HepG2 (cell line): ENCODE measurements around the gene KMT2B. TPM values are rescaled to one million over a fixed set of nuclear protein-coding genes. Genes with fewer than 3 reads are reported as not detected.

ENCODE experiments used
- ARNT2 ChIP-seq: sonication (generic); formaldehyde crosslinking; IDR thresholded peaks from 2 replicates; pipeline ENCODE4 v1.8.0; 2022; ENCODE audit warnings: mild to moderate bottlenecking, low read depth, missing genetic modification reagents, moderate library complexity
- JUND ChIP-seq: sonication (generic); formaldehyde crosslinking; IDR thresholded peaks from 2 replicates; pipeline ENCODE4 v1.8.0; 2022; ENCODE audit warnings: mild to moderate bottlenecking, missing genetic modification reagents
- PBX2 ChIP-seq: IDR thresholded peaks from 2 replicates; pipeline ENCODE4 v1.6.1; 2016; ENCODE audit warnings: control low read depth
- SNAPC4 ChIP-seq: sonication (generic); formaldehyde crosslinking; IDR thresholded peaks from 2 replicates; pipeline ENCODE4 v1.4.0; 2020; ENCODE audit warnings: mild to moderate bottlenecking, missing genetic modification reagents
- SP1 ChIP-seq, 2 experiments: fragments of 450-650 bp in 1 of 2; sonication (generic) in 1 of 2; formaldehyde crosslinking in 1 of 2; IDR thresholded peaks; 2 replicates each; pipeline versions ENCODE4 v1.4.0 to v1.6.1; 2016 to 2020; ENCODE audit warnings: missing genetic modification reagents in 1 of 2
- SP140L ChIP-seq: sonication (generic); formaldehyde crosslinking; IDR thresholded peaks from 2 replicates; pipeline ENCODE4 v1.4.0; 2020; ENCODE audit warnings: missing genetic modification reagents, borderline replicate concordance
- TBL1XR1 ChIP-seq: fragments of 150-350 bp; IDR thresholded peaks from 2 replicates; pipeline ENCODE4 v1.6.1; 2014; ENCODE audit warnings: borderline replicate concordance, low read length; ENCODE audit not compliant: partially characterized antibody
- ZKSCAN5 ChIP-seq: sonication (generic); formaldehyde crosslinking; IDR thresholded peaks from 2 replicates; pipeline ENCODE4 v1.5.1; 2020; ENCODE audit warnings: mild to moderate bottlenecking, missing genetic modification reagents
- polyA plus RNA-seq, 8 experiments: library from polyadenylated mRNA; depleted of rRNA in 3 of 8; stranded (reverse) in 7 of 8; unstranded in 1 of 8; fragments of >200 nt; fragmentation: Illumina TruSeq in 4 of 8; extraction: Trizol in 4 of 8; gene quantifications; 2 replicates each; pipeline versions ENCODE4 v1.2.1 to v1.2.3, GENCODE V29; 2011 to 2016; ENCODE audit warnings: low read depth in 4 of 8, missing spikeins in 1 of 8, mixed read lengths in 1 of 8; ENCODE audit not compliant: insufficient read depth in 1 of 8
- total RNA-seq, 5 experiments: library from RNA; depleted of rRNA; stranded (reverse); fragments of >200 nt; fragmentation: Illumina TruSeq; extraction: Trizol; gene quantifications; 2 replicates each; pipeline ENCODE4 v1.2.3, GENCODE V29; 2016; ENCODE audit warnings: low read depth in 1 of 5
- TF ChIP-seq, protein P1 (sequence below): sonication (generic); formaldehyde crosslinking; IDR thresholded peaks from 2 replicates; pipeline ENCODE4 v1.4.0; 2020; ENCODE audit warnings: missing genetic modification reagents

KMT2B gene
- total and polyA plus RNA-seq, 2 of the 13 experiments (the other 11 are each of a cell fraction or from before 2014, with no cell fraction given): 6.2 to 16.9 TPM

DNA sequence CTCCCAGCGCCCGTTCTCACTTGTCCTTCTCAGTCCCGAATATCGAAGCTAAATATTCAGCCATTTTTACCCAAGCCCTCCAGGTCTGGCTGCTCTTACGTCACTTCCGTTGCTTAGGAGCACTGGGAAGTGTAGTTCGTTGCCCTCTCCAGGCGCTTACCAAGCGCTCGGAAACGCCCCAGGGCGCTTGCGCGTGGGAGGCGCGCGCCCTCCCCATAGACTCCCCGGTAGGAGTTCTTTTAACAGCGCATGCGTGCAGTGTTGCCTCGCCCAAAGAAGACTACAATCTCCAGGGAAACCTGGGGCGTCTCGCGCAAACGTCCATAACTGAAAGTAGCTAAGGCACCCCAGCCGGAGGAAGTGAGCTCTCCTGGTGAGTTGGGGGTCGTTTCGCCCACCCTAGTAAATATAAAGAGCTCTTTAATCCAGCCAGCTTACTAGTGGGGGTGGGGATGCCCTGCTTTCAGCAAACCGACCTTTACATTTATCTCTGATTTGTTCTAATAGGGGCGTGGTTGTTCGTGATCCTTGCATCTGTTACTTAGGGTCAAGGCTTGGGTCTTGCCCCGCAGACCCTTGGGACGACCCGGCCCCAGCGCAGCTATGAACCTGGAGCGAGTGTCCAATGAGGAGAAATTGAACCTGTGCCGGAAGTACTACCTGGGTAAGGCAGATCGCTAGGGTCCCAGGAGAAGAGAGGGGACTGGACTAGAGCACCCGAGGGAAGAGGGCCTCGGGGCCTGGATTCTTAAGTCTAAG is 27.7 kb downstream of the KMT2B start, which contains the start of the genes PSENEN and U2AF1L4 (continued):
- TF ChIP-seq SNAPC4 (CRISPR knock-in tag): no peak
- TF ChIP-seq JUND: no peak
- no peak for TF ChIP-seq ARNT2 (CRISPR knock-in tag)
- TF ChIP-seq TBL1XR1: no peak
- no peak for TF ChIP-seq ZKSCAN5 (CRISPR knock-in tag)
- TF ChIP-seq SP140L (CRISPR knock-in tag): no peak
- TF ChIP-seq PBX2 (CRISPR knock-in tag): no peak
- TF ChIP-seq, protein P1, sequence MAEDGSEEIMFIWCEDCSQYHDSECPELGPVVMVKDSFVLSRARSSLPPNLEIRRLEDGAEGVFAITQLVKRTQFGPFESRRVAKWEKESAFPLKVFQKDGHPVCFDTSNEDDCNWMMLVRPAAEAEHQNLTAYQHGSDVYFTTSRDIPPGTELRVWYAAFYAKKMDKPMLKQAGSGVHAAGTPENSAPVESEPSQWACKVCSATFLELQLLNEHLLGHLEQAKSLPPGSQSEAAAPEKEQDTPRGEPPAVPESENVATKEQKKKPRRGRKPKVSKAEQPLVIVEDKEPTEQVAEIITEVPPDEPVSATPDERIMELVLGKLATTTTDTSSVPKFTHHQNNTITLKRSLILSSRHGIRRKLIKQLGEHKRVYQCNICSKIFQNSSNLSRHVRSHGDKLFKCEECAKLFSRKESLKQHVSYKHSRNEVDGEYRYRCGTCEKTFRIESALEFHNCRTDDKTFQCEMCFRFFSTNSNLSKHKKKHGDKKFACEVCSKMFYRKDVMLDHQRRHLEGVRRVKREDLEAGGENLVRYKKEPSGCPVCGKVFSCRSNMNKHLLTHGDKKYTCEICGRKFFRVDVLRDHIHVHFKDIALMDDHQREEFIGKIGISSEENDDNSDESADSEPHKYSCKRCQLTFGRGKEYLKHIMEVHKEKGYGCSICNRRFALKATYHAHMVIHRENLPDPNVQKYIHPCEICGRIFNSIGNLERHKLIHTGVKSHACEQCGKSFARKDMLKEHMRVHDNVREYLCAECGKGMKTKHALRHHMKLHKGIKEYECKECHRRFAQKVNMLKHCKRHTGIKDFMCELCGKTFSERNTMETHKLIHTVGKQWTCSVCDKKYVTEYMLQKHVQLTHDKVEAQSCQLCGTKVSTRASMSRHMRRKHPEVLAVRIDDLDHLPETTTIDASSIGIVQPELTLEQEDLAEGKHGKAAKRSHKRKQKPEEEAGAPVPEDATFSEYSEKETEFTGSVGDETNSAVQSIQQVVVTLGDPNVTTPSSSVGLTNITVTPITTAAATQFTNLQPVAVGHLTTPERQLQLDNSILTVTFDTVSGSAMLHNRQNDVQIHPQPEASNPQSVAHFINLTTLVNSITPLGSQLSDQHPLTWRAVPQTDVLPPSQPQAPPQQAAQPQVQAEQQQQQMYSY (CRISPR knock-in tag): no peak
- TF ChIP-seq SP1 (IDR thresholded peaks at IDR 0.05): no peak
- no peak for TF ChIP-seq SP1 (CRISPR knock-in tag; IDR thresholded peaks at IDR 0.05)
